Esophagus squamous epithelium (tissue), 5 donors: ENCODE results near the gene MAGI1. TPM values are rescaled to one million over a fixed set of nuclear protein-coding genes. Genes with fewer than 3 reads are reported as not detected.

Experiments
- DNase-seq: peaks from one replicate; lab custom pipeline; 2025; lab: John Stamatoyannopoulos, UW
- H3K27ac ChIP-seq, 4 donors: fragments of 200-600 bp; sonication (generic); one replicate each; pipeline ENCODE4 v1.5.1; 2016 to 2019; ENCODE audit warnings: mild to moderate bottlenecking in 1 of 4
- H3K27me3 ChIP-seq, 4 donors: fragments of 200-600 bp; sonication (generic); 1 replicate in 3 of 4; 2 replicates in 1 of 4; pipeline versions ENCODE4 v1.5.1 to v1.6.0; 2017 to 2021; ENCODE audit warnings: antibody characterized with exemption in 1 of 4
- H3K36me3 ChIP-seq, 3 donors: fragments of 200-600 bp; sonication (generic); one replicate each; pipeline ENCODE4 v1.5.1; 2016 to 2019
- H3K4me1 ChIP-seq, 3 donors: fragments of 200-600 bp; sonication (generic); one replicate each; pipeline ENCODE4 v1.5.1; 2017 to 2019
- H3K4me3 ChIP-seq, 4 donors: fragments of 200-600 bp; sonication (generic); 1 replicate in 3 of 4; 2 replicates in 1 of 4; pipeline ENCODE4 v1.5.1; 2016 to 2019; ENCODE audit warnings: mild to moderate bottlenecking in 2 of 4, moderate library complexity in 1 of 4
- H3K9me3 ChIP-seq, 3 donors: fragments of 200-600 bp; sonication (generic); one replicate each; pipeline ENCODE4 v1.5.1; 2016 to 2019
- CTCF ChIP-seq, 6 experiments: fragments of 450-650 bp in 4 of 6; fragments of 200-600 bp in 2 of 6; sonication (generic) in 2 of 6; IDR thresholded peaks; one replicate each; pipeline ENCODE4 v1.5.1; 2016 to 2019; ENCODE audit warnings: antibody characterized with exemption in 6 of 6, mild to moderate bottlenecking in 4 of 6, moderate library complexity in 4 of 6
- POLR2A ChIP-seq, 4 donors: fragments of 450-650 bp; IDR thresholded peaks; one replicate each; pipeline ENCODE4 v1.6.1; 2017; ENCODE audit warnings: antibody characterized with exemption in 4 of 4, mild to moderate bottlenecking in 4 of 4, moderate library complexity in 3 of 4
- WGBS, 2 donors: methylation state at CpG; one replicate each; pipeline ENCODE4 v1.1.5; 2018; 5-methylcytosine and 5-hydroxymethylcytosine counted together
- intact Hi-C: fragments of 100-400 bp; cut with DNase I; formaldehyde crosslinking; loops from one replicate; pipeline ENCODE4 v1.15.0; 2022
- total RNA-seq, 4 donors: library from RNA; depleted of rRNA; stranded (reverse); fragments of >200 nt; gene quantifications; one replicate each; pipeline ENCODE4 v1.1.0, GENCODE V29; 2016
- donor health status: DM: yes; HTN: yes; CAD: no.

MAGI1 gene
- total RNA-seq, 4 donors from 2014 or later, result 12.0 to 28.2 (median 21.1) TPM

- intact Hi-C loops, result no loop called here
- Histone ChIP-seq H3K27ac (no peak overlapping the region), H3K36me3 (no peaks in the 10 kb centered on the region), H3K9me3 (no peaks in the 10 kb centered on the region), H3K4me3 (no peak overlapping the region), H3K4me1 (peaks cover 0 to 9% (median 8%) of the 10 kb centered on the region in 3 donors), H3K27me3 (no peaks in the 10 kb centered on the region)
- 89 to 96% methylated on average over 4 of the region's 4 CpGs for WGBS, 2 donors
- no peak for DNase-seq
- TF ChIP-seq POLR2A (IDR thresholded peaks at IDR 0.05), result no peak
- no peak for TF ChIP-seq CTCF (IDR thresholded peaks at IDR 0.05)
Observed at GRCh38 chr3:65762235-65762580, 276.5 kb downstream of the MAGI1 start.

- 82 to 83% methylated on average over 9 of the region's 9 CpGs for WGBS, 2 donors
- DNase-seq, result no peak
Observed at GRCh38 chr3:65761446-65762234, 277.1 kb downstream of the MAGI1 start.

GRCh38 chr3:65758876-65759598 lies 279.7 kb downstream of the MAGI1 start:
- TF ChIP-seq POLR2A (IDR thresholded peaks at IDR 0.05) (no peak), CTCF (IDR thresholded peaks at IDR 0.05) (no peak)
- peaks cover 0 to 9% (median 8%) of the 10 kb centered on the region in 3 donors for H3K4me1 ChIP-seq
- no peak for DNase-seq
- no peaks in the 10 kb centered on the region for H3K36me3 ChIP-seq
- H3K4me3 ChIP-seq, result no peak overlapping the region
- 43 to 48% methylated on average over 3 of the region's 3 CpGs for WGBS, 2 donors
- H3K9me3 ChIP-seq, result no peaks in the 10 kb centered on the region
- intact Hi-C loops, result no loop called here
- H3K27ac ChIP-seq, result no peak overlapping the region
- H3K27me3 ChIP-seq, result no peaks in the 10 kb centered on the region

More at GRCh38 chr3:65761446-65762234, 277.1 kb downstream of the MAGI1 start:
- TF ChIP-seq CTCF (IDR thresholded peaks at IDR 0.05), result no peak
- TF ChIP-seq POLR2A (IDR thresholded peaks at IDR 0.05), result no peak
- H3K9me3 ChIP-seq, result no peaks in the 10 kb centered on the region
- intact Hi-C loops, result no loop called here
- no peaks in the 10 kb centered on the region for H3K27me3 ChIP-seq
- no peak overlapping the region for H3K4me3 ChIP-seq
- peaks cover 0 to 9% (median 8%) of the 10 kb centered on the region in 3 donors for H3K4me1 ChIP-seq
- H3K27ac ChIP-seq, result no peak overlapping the region
- no peaks in the 10 kb centered on the region for H3K36me3 ChIP-seq

- no peaks in the 10 kb centered on the region for H3K9me3 ChIP-seq
- DNase-seq, result no peak
- TF ChIP-seq CTCF (IDR thresholded peaks at IDR 0.05) (no peak), POLR2A (IDR thresholded peaks at IDR 0.05) (no peak)
- no peak overlapping the region for H3K4me3 ChIP-seq
- WGBS, 2 donors, result 53 to 65% methylated on average over 5 of the region's 5 CpGs
- peaks cover 0 to 9% (median 8%) of the 10 kb centered on the region in 3 donors for H3K4me1 ChIP-seq
- no peaks in the 10 kb centered on the region for H3K27me3 ChIP-seq
- intact Hi-C loops, result no loop called here
- H3K27ac ChIP-seq, result no peak overlapping the region
- no peaks in the 10 kb centered on the region for H3K36me3 ChIP-seq
Observed at GRCh38 chr3:65758438-65758837, 280.3 kb downstream of the MAGI1 start.

- Histone ChIP-seq H3K27ac (no peak overlapping the region), H3K9me3 (no peaks in the 10 kb centered on the region), H3K36me3 (no peaks in the 10 kb centered on the region), H3K27me3 (no peaks in the 10 kb centered on the region), H3K4me1 (no peaks in the 10 kb centered on the region), H3K4me3 (no peak overlapping the region)
- intact Hi-C loops, result no loop called here
- WGBS, 2 donors, result 88 to 92% methylated on average over 1 of the region's 1 CpG
- TF ChIP-seq CTCF (IDR thresholded peaks at IDR 0.05) (no peak), POLR2A (IDR thresholded peaks at IDR 0.05) (no peak)
- DNase-seq, result no peak
Observed at GRCh38 chr3:65752636-65753035, 286.1 kb downstream of the MAGI1 start.
